C4-2B (cell line): ENCODE measurements around the gene NSG2.

Experiments
- H3K27ac ChIP-seq: fragments of 450-650 bp; 2 replicates; pipeline ENCODE4 v1.5.1; 2017
- ZFX ChIP-seq: fragments of 450-650 bp; IDR thresholded peaks from 2 replicates; pipeline ENCODE4 v1.6.1; 2017
- TF ChIP-seq, protein P1 (sequence below): fragments of 450-650 bp; conservative IDR thresholded peaks from 2 replicates; pipeline ENCODE4 v1.5.1; 2017; ENCODE audit warnings: mild to moderate bottlenecking

The NSG2 gene

DNA sequence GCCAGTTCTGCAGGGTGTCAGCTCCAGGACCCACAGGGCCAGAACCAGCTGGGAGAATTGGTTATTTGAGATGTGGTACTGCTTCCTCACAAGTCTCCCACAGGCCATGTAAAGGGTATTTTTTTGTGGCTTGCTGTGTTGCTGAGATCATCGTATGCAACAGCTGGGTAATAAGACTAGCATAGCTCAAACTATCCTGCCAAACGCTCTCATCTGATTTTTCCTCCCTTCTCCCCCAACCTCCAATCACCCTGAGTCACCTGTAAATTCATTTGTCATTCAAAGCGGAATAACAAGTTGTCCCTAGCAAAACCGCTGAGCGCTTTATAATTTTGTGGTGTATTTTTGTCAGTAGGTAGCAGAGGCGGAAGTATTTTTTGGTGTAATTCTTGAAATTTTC is 63.2 kb downstream of the NSG2 start:
- no peak overlapping the region for H3K27ac ChIP-seq
- no peak for TF ChIP-seq ZFX
- TF ChIP-seq, protein P1, sequence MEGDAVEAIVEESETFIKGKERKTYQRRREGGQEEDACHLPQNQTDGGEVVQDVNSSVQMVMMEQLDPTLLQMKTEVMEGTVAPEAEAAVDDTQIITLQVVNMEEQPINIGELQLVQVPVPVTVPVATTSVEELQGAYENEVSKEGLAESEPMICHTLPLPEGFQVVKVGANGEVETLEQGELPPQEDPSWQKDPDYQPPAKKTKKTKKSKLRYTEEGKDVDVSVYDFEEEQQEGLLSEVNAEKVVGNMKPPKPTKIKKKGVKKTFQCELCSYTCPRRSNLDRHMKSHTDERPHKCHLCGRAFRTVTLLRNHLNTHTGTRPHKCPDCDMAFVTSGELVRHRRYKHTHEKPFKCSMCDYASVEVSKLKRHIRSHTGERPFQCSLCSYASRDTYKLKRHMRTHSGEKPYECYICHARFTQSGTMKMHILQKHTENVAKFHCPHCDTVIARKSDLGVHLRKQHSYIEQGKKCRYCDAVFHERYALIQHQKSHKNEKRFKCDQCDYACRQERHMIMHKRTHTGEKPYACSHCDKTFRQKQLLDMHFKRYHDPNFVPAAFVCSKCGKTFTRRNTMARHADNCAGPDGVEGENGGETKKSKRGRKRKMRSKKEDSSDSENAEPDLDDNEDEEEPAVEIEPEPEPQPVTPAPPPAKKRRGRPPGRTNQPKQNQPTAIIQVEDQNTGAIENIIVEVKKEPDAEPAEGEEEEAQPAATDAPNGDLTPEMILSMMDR = no peak

DNA sequence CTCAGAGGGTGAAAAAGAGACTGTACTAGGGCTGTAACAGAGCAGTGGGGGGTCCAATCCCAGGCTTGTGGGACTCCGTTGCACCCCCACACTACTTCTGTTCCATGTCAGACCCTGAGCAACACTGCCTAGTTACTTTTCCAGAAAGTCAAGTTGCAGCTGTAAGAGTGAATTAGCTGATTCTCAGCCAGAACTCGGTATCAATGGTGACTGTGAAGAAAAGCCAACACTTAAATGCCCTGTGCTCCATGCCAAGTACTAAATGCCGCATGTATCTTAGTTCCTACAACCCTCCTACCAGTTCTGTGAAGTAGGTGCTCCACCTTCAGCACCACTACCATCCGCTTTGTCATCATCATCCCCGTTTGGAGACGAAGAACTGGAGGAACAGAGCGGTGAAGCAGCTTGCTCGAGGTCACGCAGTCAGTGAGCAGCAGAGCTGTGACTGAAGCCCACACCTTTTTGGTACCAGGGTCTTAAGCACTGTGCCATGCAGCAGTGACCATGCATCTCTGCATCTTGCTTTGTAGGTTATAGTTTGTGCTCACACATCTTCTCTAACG is 64.3 kb downstream of the NSG2 start:
- TF ChIP-seq, protein P1 = no peak
- no peak for TF ChIP-seq ZFX

DNA sequence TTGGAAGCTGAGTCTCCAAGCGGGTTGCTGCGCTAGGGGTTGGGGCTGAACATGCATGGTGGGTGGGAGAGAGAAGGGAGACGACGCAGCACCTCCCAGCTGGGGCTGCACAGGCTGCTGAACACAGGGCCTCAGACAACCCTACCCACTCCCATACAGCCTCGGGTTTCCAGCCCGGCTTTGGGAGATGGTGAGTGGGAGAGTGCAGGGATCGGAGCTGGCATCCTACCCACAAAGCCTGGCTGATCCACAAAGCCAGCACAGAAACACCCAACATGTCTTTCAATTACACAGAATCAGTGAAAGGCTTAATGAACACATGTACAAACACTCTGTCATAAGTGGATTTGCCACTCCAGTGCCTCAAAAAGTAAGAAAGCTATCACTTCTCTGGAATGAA is 64.8 kb downstream of the NSG2 start:
- TF ChIP-seq, protein P1 = no peak
- TF ChIP-seq ZFX = no peak
- H3K27ac ChIP-seq = no peak overlapping the region

More for the DNA sequence above, 64.3 kb downstream of the NSG2 start:
- no peak overlapping the region for H3K27ac ChIP-seq

- TF ChIP-seq, protein P1 = no peak
- no peak for TF ChIP-seq ZFX
Observed at GRCh38 chr5:174111287-174111973, 65.9 kb downstream of the NSG2 start.

DNA sequence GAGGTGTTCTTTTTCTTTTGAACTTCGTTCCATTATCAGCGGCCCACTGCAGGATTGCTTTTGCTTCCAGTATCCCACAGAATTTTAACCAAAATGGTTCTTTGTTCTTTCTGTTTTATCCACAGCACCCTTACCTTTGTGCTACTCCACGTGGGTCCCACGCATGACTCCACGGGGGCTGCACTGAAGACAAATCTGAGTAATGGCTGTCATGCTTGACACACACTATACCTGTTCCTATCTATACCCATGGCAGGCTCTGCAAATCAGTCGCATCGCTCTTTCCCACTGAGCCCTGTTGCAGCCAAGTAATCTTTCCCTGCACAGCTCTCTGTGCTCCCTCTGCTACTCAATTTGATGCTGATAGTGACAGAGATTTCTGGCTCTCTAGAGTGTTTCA is 69.7 kb downstream of the NSG2 start:
- TF ChIP-seq, protein P1 = no peak
- no peak for TF ChIP-seq ZFX
- no peak overlapping the region for H3K27ac ChIP-seq

More at GRCh38 chr5:174111287-174111973, 65.9 kb downstream of the NSG2 start:
- H3K27ac ChIP-seq = no peak overlapping the region

GRCh38 chr5:174118823-174119467 is 73.4 kb downstream of the NSG2 start:
- H3K27ac ChIP-seq = no peak overlapping the region
- TF ChIP-seq, protein P1 = no peak
- no peak for TF ChIP-seq ZFX

GRCh38 chr5:174119468-174119881 is 74.0 kb downstream of the NSG2 start:
- TF ChIP-seq, protein P1 = no peak
- no peak for TF ChIP-seq ZFX
- no peak overlapping the region for H3K27ac ChIP-seq
